Measurements from ENCODE around the gene ATP2B2. TPM values are rescaled to one million over a fixed set of nuclear protein-coding genes. Genes with fewer than 3 reads are reported as not detected.

The ATP2B2 gene
- total RNA-seq, 1 experiment from 2014 or later = not detected

- no peak overlapping the region for H3K9ac ChIP-seq (ENCODE audit: low read length)
- TF ChIP-seq FOSL1 (IDR thresholded peaks at IDR 0.05; ENCODE audit: low read depth) = no peak
- TF ChIP-seq REST (IDR thresholded peaks at IDR 0.05; ENCODE audit: low read depth) = no peak
- no peak overlapping the region for H2AFZ ChIP-seq (ENCODE audit: low read depth, low read length, poor library complexity, severe bottlenecking)
- H3K9me3 ChIP-seq (ENCODE audit: control insufficient read depth in 1 of 2, insufficient read depth in 1 of 2, low read depth in 1 of 2, low read length in 2 of 2) = no peaks in the 10 kb centered on the region
- no peaks in the 10 kb centered on the region for H3K4me1 ChIP-seq (ENCODE audit: control insufficient read depth in 1 of 2, insufficient read depth in 2 of 2, low read length in 2 of 2)
- H3K36me3 ChIP-seq (ENCODE audit: control insufficient read depth in 1 of 2, insufficient read depth in 2 of 2, low read length in 2 of 2) = no peaks in the 10 kb centered on the region
- H3K4me3 ChIP-seq (replicated peaks in 1 of 2; ENCODE audit: low read depth in 1 of 2, low read length in 2 of 2) = no peak overlapping the region
- H3K79me2 ChIP-seq (ENCODE audit: insufficient read depth, low read length) = no peaks in the 10 kb centered on the region
- no peaks in the 10 kb centered on the region for H3K9me2 ChIP-seq (ENCODE audit: insufficient read depth)
- no TSS peak for BruUV-seq (replicated peaks)
- ChIA-PET CTCF (no interaction called here), RAD21 (ENCODE audit: low non-redundant PET in 1 of 2, low total read pairs in 2 of 2, uncharacterized antibody in 2 of 2, unreplicated experiment in 2 of 2) (no interaction called here), POLR2A (no interaction called here)
- no peak for DNase-seq (ENCODE audit: low read depth, low spot score)
- intact Hi-C loops (cut with micrococcal nuclease) = no loop called here
- no peaks in the 10 kb centered on the region for H4K20me1 ChIP-seq (ENCODE audit: insufficient read depth)
- no peak overlapping the region for H3K4me2 ChIP-seq (ENCODE audit: low read length)
- ATAC-seq = no peak
- H3K27ac ChIP-seq (ENCODE audit: low read depth, low read length) = no peak overlapping the region
- H3K27me3 ChIP-seq (ENCODE audit: insufficient read depth, low read length) = no peaks in the 10 kb centered on the region
Measured at GRCh38 chr3:10347648-10348403, 157.6 kb downstream of the ATP2B2 start.

GRCh38 chr3:10345911-10346310 is 159.5 kb downstream of the ATP2B2 start:
- CTCF ChIA-PET = no interaction called here
- no TSS peak for BruUV-seq (replicated peaks)
- no peak for DNase-seq (ENCODE audit: low read depth, low spot score)
- no peak overlapping the region for H3K9ac ChIP-seq (ENCODE audit: low read length)
- intact Hi-C loops (cut with micrococcal nuclease) = no loop called here
- no peaks in the 10 kb centered on the region for H3K4me1 ChIP-seq (ENCODE audit: control insufficient read depth in 1 of 2, insufficient read depth in 2 of 2, low read length in 2 of 2)
- no peak overlapping the region for H3K4me3 ChIP-seq (replicated peaks in 1 of 2; ENCODE audit: low read depth in 1 of 2, low read length in 2 of 2)
- H3K9me3 ChIP-seq (ENCODE audit: control insufficient read depth in 1 of 2, insufficient read depth in 1 of 2, low read depth in 1 of 2, low read length in 2 of 2) = no peaks in the 10 kb centered on the region
- no peaks in the 10 kb centered on the region for H3K36me3 ChIP-seq (ENCODE audit: control insufficient read depth in 1 of 2, insufficient read depth in 2 of 2, low read length in 2 of 2)
- no peaks in the 10 kb centered on the region for H3K9me2 ChIP-seq (ENCODE audit: insufficient read depth)
- H3K79me2 ChIP-seq (ENCODE audit: insufficient read depth, low read length) = no peaks in the 10 kb centered on the region
- POLR2A ChIA-PET = no interaction called here
- no peaks in the 10 kb centered on the region for H4K20me1 ChIP-seq (ENCODE audit: insufficient read depth)
- no peak overlapping the region for H3K4me2 ChIP-seq (ENCODE audit: low read length)
- H3K27me3 ChIP-seq (ENCODE audit: insufficient read depth, low read length) = no peaks in the 10 kb centered on the region
- ATAC-seq = no peak
- no peak overlapping the region for H2AFZ ChIP-seq (ENCODE audit: low read depth, low read length, poor library complexity, severe bottlenecking)
- no peak overlapping the region for H3K27ac ChIP-seq (ENCODE audit: low read depth, low read length)
- RAD21 ChIA-PET (ENCODE audit: low non-redundant PET in 1 of 2, low total read pairs in 2 of 2, uncharacterized antibody in 2 of 2, unreplicated experiment in 2 of 2) = no interaction called here
- TF ChIP-seq FOSL1 (IDR thresholded peaks at IDR 0.05; ENCODE audit: low read depth) = no peak
- no peak for TF ChIP-seq ATF3 (IDR thresholded peaks at IDR 0.05)
- TF ChIP-seq ZBTB33 (IDR thresholded peaks at IDR 0.05; ENCODE audit: extremely low read depth, insufficient replicate concordance, low read length) = no peak
- no peak for TF ChIP-seq TCF7L2 (IDR thresholded peaks at IDR 0.05; ENCODE audit: borderline replicate concordance, extremely low read depth, insufficient read depth, insufficient read length)
- no peak for TF ChIP-seq CEBPB (IDR thresholded peaks at IDR 0.05; ENCODE audit: low read depth)
- TF ChIP-seq SRF (IDR thresholded peaks at IDR 0.05; ENCODE audit: low read depth) = no peak
- no peak for TF ChIP-seq POLR2A (IDR thresholded peaks at IDR 0.05; ENCODE audit: borderline replicate concordance, extremely low read depth, insufficient read depth, insufficient read length)
- TF ChIP-seq CTCF (IDR thresholded peaks at IDR 0.05 in 2 of 3, conservative IDR thresholded peaks at IDR 0.05 in 1 of 3; ENCODE audit: borderline replicate concordance in 1 of 3, insufficient read depth in 1 of 3, low read depth in 2 of 3, low read length in 2 of 3) = no peak

Measured in HCT116 (cell line).